RWPE2 (cell line): ENCODE data around the gene LMLN.

Source experiments
- ATAC-seq: fragments of 200-7000 bp; cut with Tn5 transposase; 3 replicates; pipeline ENCODE4 v1.9.1; 2021; ENCODE audit warnings: low read depth
- DNase-seq: peaks from one replicate; pipeline ENCODE4 v3.0.0-alpha.2; 2020; ENCODE audit warnings: low spot score
- H3K27ac ChIP-seq: fragments of 450-650 bp; 2 replicates; pipeline ENCODE4 v1.5.1; 2017; ENCODE audit warnings: mild to moderate bottlenecking; ENCODE audit not compliant: poor library complexity, severe bottlenecking
- H3K27me3 ChIP-seq: fragments of 250-450 bp; sonication (Bioruptor Pico); 2 replicates; pipeline ENCODE4 v1.5.1; 2021; ENCODE audit warnings: mild to moderate bottlenecking, moderate library complexity; ENCODE audit not compliant: insufficient read depth, poor library complexity, severe bottlenecking
- H3K36me3 ChIP-seq: fragments of 250-450 bp; sonication (Bioruptor Pico); 2 replicates; pipeline ENCODE4 v1.5.1; 2020; ENCODE audit warnings: low read depth, mild to moderate bottlenecking, moderate library complexity
- H3K4me1 ChIP-seq: fragments of 250-450 bp; sonication (Bioruptor Pico); 2 replicates; pipeline ENCODE4 v1.5.1; 2021; ENCODE audit warnings: mild to moderate bottlenecking, moderate library complexity; ENCODE audit not compliant: insufficient read depth, poor library complexity, severe bottlenecking
- H3K4me3 ChIP-seq: fragments of 250-450 bp; sonication (Bioruptor Pico); 2 replicates; pipeline ENCODE4 v1.5.1; 2021; ENCODE audit warnings: mild to moderate bottlenecking, moderate library complexity; ENCODE audit not compliant: severe bottlenecking
- H3K9me3 ChIP-seq: fragments of 250-450 bp; sonication (Bioruptor Pico); 2 replicates; pipeline ENCODE4 v1.5.1; 2021; ENCODE audit warnings: mild to moderate bottlenecking, moderate library complexity; ENCODE audit not compliant: severe bottlenecking
- CTCF ChIP-seq: fragments of 450-650 bp; IDR thresholded peaks from one replicate; pipeline ENCODE4 v1.5.1; 2017; ENCODE audit warnings: mild to moderate bottlenecking, moderate library complexity; ENCODE audit not compliant: poor library complexity, severe bottlenecking

LMLN gene

DNA sequence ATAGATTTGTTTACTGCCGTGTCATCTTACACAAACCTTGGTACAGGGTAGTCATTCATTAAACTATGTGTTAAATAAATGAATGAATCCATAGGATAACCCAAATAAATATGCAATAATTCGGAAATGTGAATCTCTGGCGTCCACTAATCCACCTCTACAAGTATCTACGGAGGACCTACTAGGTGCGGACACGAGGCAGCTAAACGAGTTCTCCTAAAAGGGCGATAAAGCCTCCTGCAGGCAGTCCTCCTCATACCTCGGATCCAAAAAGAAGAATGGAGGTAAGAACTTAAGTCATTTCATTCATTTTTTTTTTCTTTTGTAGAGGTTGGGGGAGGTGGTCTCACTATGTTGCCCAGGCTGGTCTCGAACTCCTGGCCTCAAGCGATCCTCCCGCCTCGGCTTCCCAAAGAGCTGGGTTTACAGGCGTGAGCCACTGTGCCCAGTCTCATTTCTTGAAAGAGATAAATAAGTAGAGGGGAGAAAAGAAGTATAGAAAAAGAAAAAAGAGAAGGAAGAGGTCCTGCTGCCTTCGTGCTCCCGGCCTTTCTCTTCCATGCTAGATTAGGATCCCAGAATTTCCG is 10.7 kb upstream of the LMLN start:
- Histone ChIP-seq H3K4me3 (peak overlapping the region; percentile 56), H3K27ac (peak overlapping the region; percentile 62), H3K4me1 (peaks cover 19% of the 10 kb centered on the region), H3K36me3 (peaks cover 40% of the 10 kb centered on the region), H3K27me3 (no peaks in the 10 kb centered on the region), H3K9me3 (no peaks in the 10 kb centered on the region)
- ATAC-seq, result no peak
- DNase-seq, result no peak
- TF ChIP-seq CTCF, result no peak

- Histone ChIP-seq H3K4me1 (peaks cover 19% of the 10 kb centered on the region), H3K9me3 (no peaks in the 10 kb centered on the region), H3K4me3 (peak within 1 kb of the TSS; percentile 56), H3K36me3 (peaks cover 48% of the 10 kb centered on the region), H3K27me3 (no peaks in the 10 kb centered on the region), H3K27ac (peak within 1 kb of the TSS; percentile 62)
- ATAC-seq (peak; percentile 87), DNase-seq (peak; percentile 83)
- no peak for TF ChIP-seq CTCF
These were observed 10.0 kb upstream of the LMLN start, which contains the start of gene RPL35A for GRCh38 chr3:197949778-197950676. RPL35A (plus strand) TSS chr3:197950190; CDS start chr3:197950968, 778 bp downstream.

GRCh38 chr3:197950677-197951061 is 9.3 kb upstream of the LMLN start:
- DNase-seq, result no peak
- H3K36me3 ChIP-seq, result peaks cover 54% of the 10 kb centered on the region
- H3K4me1 ChIP-seq, result peaks cover 19% of the 10 kb centered on the region

GRCh38 chr3:197951392-197951990 is 8.5 kb upstream of the LMLN start:
- no peaks in the 10 kb centered on the region for H3K27me3 ChIP-seq
- ATAC-seq (no peak), DNase-seq (no peak)
- no peak for TF ChIP-seq CTCF
- peak overlapping the region; percentile 56 for H3K4me3 ChIP-seq
- H3K27ac ChIP-seq, result peak overlapping the region; percentile 62
- H3K36me3 ChIP-seq, result peaks cover 60% of the 10 kb centered on the region
- H3K4me1 ChIP-seq, result peaks cover 19% of the 10 kb centered on the region
- H3K9me3 ChIP-seq, result no peaks in the 10 kb centered on the region

More at GRCh38 chr3:197950677-197951061, 9.3 kb upstream of the LMLN start:
- ATAC-seq, result no peak
- Histone ChIP-seq H3K4me3 (peak overlapping the region; percentile 56), H3K27ac (peak overlapping the region; percentile 62), H3K9me3 (no peaks in the 10 kb centered on the region), H3K27me3 (no peaks in the 10 kb centered on the region)
- no peak for TF ChIP-seq CTCF
